H1 (cell line): ENCODE measurements around the gene IL23A. TPM values are rescaled to one million over a fixed set of nuclear protein-coding genes. Genes with fewer than 3 reads are reported as not detected.

ENCODE experiments used
- PHF8 ChIP-seq: fragments of 200-600 bp; sonication (generic); conservative IDR thresholded peaks from 2 replicates; pipeline ENCODE4 v1.7.1; 2012; ENCODE audit warnings: low read depth, mild to moderate bottlenecking, inconsistent platforms, low read length, moderate library complexity
- polyA plus RNA-seq, 7 experiments: library from polyadenylated mRNA; depleted of rRNA in 3 of 7; stranded (reverse) in 5 of 7; unstranded in 2 of 7; fragments of >200 nt in 5 of 7; fragments of 200-250 nt in 2 of 7; gene quantifications; 1 replicate in 5 of 7; 2 replicates in 1 of 7; 4 replicates in 1 of 7; pipeline versions ENCODE4 v1.2.1 to v1.2.3, GENCODE V29; 2011 to 2013; ENCODE audit warnings: missing spikeins in 2 of 7, mixed read lengths in 2 of 7
- total RNA-seq: library from RNA; stranded (reverse); fragmentation: NEBNext Ultra II Directional; extraction: Animal tissue kit (Norgen Biotek cat#: 25700); gene quantifications from 2 replicates; pipeline ENCODE4 v1.2.1, GENCODE V29; 2021

Gene IL23A
- total and polyA plus RNA-seq, 2 of the 8 experiments (the other 6 are each of a cell fraction or from before 2014, with no cell fraction given) = 2.3 to 3.6 TPM

- no peak for TF ChIP-seq PHF8
Observed at GRCh38 chr12:56330936-56331490, 7.7 kb upstream of the IL23A start (continued).
